GM21786 (cell line): ENCODE results near the gene STOM.

Experiments used
- ATAC-seq: cut with Tn5 transposase; IDR thresholded peaks from one replicate; pipeline ENCODE4 v1.9.1; 2021; ENCODE audit not compliant: unreplicated experiment

Gene STOM

DNA sequence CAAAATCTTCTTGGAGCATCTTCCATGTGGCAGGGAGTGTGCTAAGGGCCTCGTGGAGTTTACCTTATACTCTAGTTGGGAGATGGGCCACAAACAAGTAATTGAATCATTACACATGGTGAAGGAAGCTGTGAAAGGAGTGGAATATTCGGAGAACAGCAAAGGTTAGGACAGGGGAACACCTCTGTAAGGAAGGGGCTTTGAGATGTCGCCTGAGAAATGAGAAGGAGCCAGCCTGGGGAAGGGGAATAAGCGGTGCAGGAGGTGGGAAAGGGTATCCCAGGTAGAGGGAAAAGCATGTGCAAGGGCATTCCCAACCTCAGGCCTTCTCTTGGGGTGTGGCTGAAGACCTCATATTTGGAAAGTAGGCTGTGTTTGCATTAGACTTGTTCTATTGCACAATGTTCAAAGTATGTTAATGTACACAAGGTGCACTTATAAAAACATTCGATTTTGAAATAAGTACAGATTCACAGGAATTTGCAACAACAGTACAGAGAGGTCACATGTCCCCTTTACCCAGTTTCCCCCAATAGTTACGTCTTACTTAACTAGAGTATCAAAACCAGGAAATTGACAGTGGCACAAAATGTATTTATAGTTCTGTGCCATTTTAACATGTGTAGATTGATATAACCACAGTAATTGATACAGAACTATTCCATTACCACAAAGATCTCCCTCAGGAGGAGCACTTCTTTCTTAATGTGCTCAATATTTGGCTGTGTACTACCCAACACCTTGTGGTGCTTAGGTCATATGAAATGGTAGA, 2.4 kb upstream of the STOM start:
- ATAC-seq = no peak

DNA sequence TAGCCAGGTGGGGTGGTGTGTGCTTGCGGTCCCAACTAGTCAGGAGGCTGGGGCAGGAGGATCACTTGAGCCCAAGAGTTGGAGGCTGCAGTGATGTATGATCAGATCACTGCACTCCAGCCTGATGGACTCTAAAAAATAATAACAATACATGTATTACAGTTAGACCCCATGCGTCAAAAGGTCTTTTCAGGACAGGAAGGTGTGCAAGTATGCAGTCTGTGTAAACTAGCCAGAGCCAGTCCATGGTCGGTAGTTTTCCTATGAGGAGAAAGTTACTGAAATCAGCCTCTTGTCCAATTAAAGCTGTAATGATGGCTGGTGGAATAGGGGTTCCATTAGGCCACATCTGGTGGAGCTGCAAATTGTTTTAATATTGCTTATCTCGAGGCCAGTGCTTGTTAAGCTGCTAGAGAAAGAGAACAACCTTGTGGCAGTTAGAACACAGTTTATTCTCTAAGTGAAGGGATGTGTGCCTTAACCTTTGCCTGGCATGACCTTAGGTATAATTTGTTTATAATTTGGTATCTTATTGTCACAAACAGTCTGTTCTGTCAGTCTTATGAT, 1.5 kb upstream of the STOM start:
- ATAC-seq = no peak

DNA sequence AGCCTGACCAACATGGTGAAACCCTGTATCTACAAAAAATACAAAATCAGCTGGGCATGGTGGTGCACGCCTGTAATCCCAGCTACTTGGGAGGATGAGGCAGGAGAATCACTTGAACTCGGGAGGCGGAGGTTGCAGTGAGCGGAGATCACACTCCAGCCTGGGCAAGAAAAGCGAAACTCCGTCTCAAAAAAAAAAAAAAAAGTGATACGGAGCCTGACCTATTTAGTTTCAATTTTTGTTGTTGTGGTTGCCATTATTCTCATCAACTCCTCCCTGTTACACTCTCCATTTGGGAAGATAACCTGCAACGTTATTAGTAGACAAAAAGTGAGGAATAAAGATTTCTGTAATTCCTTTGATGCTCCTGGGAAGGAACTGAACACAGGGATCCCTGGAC, 1.3 kb downstream of the STOM start:
- no peak for ATAC-seq

DNA sequence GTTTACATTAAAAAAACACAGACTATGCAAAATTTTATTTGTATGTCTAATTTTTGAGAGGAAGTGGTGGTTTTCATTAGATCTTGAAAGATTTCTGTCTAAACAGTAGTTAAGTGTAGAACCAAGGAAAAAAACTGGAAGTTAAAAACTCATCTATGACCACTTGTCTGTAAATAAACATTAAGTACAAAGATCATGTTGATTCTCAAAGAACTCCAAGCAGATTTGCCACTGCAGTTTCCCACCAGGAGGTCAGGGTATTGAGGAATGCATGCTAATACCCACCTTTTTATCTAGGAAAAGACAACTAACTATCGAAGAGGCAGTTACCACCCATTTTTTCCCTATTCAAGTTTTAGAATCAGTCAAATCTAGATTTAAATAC, 1.9 kb downstream of the STOM start:
- no peak for ATAC-seq

DNA sequence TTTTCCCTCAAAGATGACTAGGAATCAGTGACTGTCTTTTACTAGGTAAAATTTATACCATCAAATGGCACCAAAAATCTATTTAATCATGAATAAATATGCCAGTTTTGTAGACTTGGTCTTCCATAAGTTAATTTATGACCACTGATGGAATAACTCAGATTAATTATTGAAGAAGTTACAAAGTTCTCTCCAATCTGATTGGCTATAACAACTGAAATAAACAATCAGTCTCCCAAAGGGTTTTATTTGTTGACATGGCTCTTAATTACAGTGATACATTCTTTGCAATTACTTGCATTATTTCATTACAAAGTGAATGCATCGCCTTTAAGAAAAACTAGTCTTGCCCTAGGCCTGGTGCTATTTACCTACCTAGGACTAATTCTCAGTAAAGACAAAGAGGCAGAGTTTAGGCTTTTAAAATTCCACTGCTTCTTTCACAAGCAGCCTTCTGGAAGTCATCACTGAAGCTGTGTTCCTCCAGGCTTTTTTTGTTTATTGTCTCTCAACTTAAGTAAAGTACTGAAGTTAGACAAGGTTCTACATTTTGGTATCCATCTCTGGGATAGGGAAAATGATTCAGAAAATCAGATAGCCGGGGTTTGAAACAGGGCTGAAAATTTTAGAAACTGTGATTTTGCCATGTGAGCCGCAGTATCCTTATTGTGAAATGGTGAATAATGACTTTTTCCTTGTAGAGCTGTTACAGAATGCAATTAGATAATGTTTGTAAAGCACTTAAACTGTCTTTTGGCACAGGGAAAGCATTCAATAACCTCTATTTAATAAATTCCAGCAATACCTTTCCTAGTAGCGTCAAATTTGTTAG, 2.5 kb downstream of the STOM start:
- ATAC-seq = no peak

DNA sequence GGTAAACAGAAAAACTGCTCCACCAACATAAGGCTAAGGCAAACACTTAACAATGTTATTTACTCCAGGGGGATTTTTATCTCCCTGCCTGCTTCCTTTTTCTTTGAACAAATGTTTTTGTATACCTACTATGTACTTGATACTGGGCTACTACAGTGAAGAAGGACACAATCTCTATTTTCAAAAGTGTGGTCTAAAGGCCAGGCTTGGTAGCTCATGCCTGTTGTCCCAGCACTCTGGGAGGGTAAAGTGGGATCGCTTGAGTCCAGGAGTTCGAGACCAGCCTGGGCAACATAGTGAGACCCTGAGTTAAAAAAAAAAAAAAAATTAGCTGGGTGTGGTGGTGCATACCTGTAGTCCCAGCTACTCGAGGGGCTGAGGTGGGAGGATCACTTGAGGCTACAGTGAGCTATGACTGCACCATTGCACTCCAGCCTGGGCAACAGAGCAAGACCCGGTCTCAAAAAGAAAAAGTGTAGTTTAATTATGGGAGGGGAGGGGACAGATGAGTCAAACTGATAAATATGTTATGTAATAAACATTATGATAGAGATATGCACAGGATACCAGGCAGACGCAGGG, 3.3 kb downstream of the STOM start:
- no peak for ATAC-seq

DNA sequence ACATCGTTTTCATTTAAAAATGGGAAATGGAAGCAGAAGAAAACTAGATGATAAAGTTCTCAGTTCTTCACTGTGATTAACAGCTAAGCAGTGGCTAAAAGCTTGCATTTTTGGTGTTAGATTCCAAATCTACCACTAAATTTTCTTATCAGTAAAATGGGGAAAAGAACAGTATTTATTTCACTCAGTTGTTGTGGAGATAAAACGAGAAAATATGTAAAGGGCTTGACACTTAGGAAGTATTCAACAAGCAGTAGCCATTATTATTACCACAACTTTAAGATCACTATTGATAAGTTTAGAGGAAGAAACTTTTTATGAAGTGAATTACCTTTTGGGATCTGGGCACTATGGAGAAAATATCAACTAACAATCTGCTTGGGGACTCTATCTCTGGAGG, 4.5 kb downstream of the STOM start:
- no peak for ATAC-seq

DNA sequence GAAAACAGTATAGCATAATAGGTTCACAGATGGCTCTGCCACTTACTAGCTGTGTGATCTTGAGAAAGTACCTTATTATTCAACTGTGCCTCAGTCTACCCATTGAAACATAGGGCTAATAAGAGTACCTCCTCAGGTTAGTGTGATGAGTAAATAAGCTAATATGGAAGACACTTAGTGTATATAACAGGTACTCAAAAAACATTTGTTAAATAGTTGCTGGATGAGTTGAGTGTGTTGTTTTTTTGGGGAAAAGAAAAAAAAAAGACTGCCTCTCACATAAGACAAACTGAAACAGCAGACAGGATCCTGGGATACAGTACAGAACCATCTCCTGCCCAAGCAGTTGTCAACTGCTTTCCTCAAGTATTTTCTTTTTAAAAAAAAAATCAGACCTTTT, 5.2 kb downstream of the STOM start:
- ATAC-seq = no peak

DNA sequence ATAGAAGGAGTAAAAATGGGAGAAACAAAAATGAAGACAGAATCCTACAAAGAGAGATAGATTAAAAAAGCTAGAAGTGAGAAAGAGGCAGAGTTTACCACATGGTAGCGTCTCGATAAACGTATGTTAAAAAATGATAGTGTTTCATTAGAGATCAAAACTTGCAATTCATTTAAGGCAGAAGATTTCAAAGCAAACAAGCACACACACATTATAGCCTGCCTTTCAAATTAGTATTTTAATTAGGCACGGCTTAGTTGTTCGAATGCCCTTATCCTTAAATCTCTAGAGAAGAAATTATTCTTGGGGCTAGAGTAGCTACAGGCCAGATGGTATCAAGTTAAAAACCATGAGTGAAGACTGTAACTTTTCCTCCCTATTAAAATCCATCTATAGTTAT, 6.0 kb downstream of the STOM start:
- ATAC-seq = no peak

DNA sequence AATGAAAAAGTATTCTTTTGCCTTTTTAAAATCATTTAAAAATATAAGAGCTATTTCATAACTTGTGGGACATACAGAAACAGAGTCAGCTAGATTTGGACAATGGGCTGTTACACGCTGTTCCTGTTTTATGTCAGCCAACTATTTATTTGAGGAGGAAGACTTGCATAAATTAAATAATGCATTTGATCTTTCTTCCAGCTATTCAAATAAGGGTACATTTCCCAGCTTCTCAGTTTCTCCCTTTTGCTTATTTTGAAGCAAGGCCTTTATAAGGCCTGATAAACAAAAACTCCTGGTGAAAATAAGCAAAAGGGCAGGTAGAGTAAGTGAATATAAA, 6.5 kb downstream of the STOM start:
- no peak for ATAC-seq

DNA sequence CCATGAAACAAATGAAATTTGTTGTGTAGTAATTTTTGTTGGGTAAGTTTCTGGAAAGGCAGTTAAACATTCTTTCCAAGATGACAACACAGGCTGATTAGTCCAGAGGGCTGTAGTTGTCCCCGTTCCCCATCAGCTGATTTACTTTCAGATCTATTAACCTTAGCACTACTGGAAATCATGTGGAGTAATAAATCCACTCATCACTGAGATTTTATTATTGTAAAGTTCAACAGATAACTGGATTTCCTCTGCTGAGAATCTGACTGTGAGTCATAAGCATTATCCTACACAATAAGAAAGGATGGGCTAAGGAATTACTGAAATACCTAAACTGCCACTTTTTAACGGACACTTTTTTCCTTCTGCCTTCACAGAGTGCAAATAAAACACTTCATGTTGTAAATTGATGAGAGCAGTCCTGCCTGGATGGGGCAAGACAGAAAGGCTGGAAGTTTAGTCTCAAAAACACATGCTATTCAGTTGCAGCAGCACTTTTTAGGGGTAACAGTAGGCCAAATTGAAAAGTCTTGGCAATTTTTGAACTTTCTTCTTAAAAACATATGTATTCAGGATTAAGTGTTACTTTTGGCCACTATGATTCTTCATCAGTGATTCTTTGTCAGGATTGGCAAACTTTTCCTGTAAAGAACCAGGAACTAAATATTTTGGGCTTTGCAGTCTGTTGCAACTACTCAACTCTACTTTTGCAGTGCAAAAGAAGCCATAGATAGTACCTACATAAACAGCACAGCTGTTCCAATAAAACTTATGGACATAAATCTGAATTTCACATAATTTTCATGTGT, 7.0 kb downstream of the STOM start:
- no peak for ATAC-seq

DNA sequence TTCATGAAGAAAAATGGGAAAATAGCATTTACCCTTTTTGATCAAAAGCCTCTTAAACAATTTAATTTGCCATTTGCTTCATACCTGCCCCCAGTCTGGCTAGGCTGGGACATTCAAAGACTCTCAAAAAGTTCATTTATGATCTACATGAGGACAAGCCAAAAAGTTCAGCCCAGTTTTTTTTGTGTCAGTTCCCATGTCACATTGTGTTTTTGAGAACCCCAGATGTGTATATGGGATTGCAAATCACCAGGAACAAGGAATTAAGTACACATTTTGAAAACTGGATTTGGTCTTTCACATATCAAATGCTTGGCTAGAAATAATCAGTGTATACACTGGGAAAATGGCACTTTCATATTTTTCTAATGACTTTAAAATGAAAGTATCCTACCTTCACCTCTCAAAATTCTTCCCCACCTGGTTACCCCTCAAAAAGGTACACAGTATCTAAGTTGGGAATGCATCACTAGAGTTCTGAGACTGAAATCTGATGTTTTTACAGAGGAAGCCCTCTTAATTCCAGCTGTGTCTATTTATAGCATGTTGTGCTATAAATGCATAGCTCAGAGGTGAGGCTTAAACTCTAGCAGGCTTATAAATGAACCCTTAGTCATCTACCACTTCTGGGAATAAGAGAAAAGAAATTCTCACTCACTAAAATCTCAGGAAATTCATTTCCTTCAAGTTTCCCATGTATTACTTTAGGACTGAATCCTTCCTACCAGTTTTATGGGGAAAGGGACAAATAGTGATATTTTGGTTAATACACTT, 9.3 kb downstream of the STOM start:
- ATAC-seq = no peak

DNA sequence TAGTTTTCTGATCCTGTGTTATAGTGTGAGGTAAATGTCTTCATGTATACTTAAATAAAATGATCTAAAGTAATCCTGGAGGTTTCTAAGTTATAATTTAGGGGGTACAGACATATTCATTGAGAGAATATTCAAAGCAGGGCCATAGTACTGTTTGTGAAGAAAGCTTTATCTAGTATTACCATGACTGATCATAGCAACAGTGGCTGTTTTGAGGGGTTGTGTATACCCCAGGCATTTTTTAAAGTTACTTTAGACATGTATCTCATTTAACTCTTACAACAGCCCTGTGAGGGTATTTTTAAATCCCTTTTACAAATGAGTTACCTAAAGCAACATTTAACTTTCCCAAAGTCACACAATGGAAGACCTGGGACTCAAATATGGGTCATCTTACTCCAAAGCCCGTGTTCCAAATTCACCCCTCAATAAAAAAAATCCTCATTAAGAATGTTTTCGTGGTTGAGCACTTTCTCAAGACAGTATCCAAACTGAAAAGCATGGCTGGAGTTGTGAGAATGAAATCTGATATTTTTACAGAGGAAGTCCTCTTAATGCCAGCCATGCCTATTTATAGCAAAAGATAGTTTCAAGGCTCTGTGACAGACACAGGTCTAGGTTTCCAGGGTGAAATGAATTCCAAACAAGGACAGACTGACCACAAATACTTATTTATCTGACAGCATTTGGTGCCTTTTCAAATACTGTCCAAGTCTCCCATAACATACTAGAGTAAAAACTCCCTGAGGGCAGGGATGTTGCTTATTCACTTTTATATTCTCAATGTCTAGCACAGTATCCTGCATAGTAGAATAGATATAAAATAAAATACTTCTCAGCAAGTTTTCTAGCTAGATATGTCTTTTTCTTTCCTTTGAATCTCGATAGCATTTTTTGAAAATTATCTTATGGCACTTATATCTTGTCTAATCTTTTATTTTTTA, 10.4 kb downstream of the STOM start:
- no peak for ATAC-seq

DNA sequence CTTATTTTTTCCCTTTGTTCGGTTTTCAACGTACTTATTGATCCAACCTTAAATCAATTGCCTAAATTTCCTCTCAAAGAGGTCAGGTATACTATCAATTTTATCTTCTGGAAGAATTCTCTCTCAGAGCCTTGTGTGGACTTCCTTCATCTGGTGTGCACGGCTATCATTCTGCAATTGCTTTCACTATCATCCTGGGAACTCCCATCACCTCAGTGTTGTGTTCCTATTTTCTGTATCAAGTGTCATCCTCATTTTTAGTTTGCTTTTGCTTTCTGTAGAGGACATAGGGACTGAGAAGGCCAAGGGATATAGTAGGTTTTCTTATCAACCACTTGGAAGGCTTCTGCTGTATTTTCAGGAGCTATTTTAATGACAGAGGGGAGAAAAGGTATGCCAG, 11.3 kb downstream of the STOM start:
- peak; percentile 42 for ATAC-seq

DNA sequence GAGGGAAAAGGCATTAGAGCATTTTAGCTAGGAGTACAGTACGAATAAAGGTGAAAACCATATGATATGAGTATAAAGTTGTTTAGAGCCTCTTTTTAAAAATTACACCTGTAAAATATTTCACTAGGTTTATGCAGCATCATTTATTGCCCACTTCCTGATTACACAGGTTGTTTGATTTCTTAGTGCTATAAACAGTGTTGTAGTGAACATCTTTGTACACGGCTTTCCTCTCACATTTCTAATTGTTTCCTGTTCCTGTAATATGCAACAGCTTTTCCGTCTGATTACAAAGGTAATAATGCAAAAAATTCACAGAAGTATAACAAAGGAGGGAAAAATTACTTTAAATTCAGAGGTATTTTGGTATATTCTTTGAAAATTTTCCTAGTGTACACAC, 13.0 kb downstream of the STOM start:
- no peak for ATAC-seq

DNA sequence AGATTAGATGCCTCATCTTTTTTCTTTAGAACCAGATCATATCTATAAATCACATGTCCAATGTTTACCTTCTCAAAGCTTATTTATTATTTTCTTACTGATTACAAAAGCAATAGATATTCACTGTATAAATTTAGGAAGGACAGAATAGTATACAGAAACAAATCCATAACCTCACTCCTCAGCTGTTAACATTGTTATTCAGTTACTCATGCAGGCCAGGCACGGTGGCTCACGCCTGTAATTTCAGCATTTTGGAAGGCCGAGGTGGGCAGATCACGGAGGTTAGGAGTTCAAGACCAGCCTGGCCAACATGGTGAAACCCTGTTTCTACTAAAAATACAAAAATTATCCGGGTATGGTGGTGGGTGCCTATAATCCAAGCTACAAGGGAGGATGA, 15.3 kb downstream of the STOM start:
- ATAC-seq = no peak

DNA sequence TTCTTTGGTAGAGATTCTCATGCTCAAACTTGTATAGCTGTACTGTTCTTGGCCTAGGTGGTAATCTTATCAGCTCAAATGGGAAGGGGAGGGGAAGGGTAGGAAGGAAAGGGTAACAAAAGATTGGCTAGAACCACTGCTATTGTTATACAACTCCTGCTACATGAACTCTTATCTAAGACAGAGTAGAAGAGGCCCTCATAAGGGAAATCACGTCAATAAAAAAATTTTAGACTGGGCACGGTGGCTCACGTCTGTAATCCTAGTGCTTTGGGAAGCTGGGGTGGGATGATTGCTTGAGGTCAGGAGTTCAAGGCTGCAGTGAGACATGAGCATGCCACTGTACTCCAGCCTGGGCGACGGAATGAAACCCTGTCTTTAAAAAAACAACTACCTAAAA, 15.9 kb downstream of the STOM start:
- no peak for ATAC-seq

DNA sequence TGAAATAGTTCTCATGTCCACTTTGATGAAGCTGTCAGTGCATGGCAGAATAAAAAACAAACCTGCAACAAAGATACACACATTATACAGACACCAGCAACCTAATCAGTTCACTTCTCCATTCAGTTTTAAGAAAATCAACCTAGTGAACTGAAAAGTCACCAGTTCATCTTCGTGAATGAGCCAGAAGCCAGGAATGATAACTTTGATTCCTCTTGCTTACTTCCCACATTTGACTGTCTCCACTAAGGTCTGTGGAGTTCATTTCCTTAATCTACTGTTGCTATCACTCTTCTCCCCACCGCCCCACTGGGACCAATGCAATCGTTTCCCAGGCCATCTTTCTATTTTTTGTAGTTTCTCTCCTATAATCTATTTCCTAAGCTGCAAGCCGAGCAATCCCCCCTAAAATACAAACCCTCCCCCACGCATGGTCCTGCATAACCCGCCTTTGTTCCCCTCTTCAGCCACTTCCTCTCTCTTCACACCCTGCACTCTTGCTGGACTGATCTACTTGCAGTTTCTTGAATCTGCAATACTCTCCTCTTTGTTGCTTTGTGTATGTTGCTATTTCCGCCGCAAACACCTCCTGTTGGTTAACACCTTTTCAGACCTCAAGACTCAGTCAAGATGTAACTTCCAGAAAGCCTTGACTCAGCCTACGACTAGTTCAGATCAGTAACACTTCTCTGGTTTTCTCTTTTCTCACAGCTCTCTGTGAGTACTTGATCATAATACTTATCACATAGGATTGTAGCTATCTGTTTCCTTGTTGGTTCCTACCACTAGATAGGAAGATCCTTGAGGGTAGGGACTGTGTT, 16.6 kb downstream of the STOM start:
- ATAC-seq = peak; percentile 98
